Activated T-cell treated with anti-CD3 and anti-CD28 coated beads for 24 hours (primary cell): ENCODE measurements around the gene CNTN1.

Experiments
- DNase-seq: peaks from one replicate; pipeline ENCODE4 v3.0.0-alpha.2; 2020; ENCODE audit warnings: low read depth

The CNTN1 gene

DNA sequence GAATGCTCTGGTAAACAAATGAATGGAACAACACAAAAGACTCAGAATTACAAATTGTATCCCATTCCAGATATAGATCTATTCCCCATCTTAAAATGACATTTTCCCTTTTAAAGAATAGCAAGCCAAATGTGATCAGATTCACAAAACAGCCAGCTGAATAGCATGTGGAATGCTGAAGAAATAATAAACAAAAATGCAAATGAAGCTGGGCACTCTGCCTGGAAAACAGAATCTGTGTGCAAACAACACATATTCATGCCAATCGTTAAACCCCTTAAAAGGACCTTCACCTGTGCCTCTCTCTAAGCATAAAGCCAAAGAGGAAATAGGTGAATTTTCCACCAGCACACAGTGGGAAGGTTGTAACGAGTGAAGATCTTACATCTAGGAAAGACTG is 428.0 kb downstream of the CNTN1 start:
- DNase-seq, result no peak

DNA sequence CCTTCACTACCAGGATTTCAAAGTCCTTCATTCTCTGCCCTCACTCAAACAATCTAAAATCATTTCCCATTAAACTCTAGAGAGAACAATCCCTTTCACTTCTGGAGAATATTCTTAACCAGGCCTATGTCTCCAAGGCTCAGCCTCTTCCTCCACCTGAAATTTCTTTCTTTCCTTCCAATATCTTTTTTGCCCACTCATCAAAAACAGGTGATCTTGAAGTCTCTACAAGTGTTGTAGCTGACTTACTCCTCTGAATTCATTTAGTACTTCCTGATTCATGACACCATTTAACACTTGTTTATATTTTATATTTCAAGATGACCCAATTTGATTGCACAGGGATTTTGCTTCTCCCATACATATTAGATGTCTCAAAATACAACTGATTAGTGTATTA is 429.1 kb downstream of the CNTN1 start:
- DNase-seq, result no peak
